ENCODE results near the gene GLCE.

GRCh38 chr15:69134791-69135190 lies 25.6 kb upstream of the GLCE start:
- no peak for TF ChIP-seq ATF3 (CRISPR knock-in tag; conservative IDR thresholded peaks at IDR 0.05)
- TF ChIP-seq CTCF (IDR thresholded peaks at IDR 0.05) = no peak
- TF ChIP-seq TP53 (CRISPR knock-in tag; IDR thresholded peaks at IDR 0.05) = no peak
- no peak for TF ChIP-seq USF2 (CRISPR knock-in tag; IDR thresholded peaks at IDR 0.05)

Data from WTC11 (cell line).